Mesenchymal stem cell (in vitro differentiated cells and primary cell): ENCODE measurements around the gene CYB5R3.

Experiments
- DNase-seq: peaks from one replicate; pipeline ENCODE4 v3.0.0-alpha.2; 2013
- H2AFZ ChIP-seq: one replicate; pipeline ENCODE4 v1.6.1; 2013; ENCODE audit warnings: low read depth, mild to moderate bottlenecking, control low read depth, inconsistent platforms, low read length, moderate library complexity
- H2AK5ac ChIP-seq: 2 replicates; pipeline ENCODE4 v1.6.1; 2013; ENCODE audit warnings: low read length, moderate library complexity, mild to moderate bottlenecking, inconsistent platforms; ENCODE audit not compliant: severe bottlenecking
- H2BK120ac ChIP-seq: one replicate; pipeline ENCODE4 v1.6.1; 2013; ENCODE audit warnings: low read depth, mild to moderate bottlenecking, inconsistent platforms, low read length, moderate library complexity
- H2BK12ac ChIP-seq, 2 experiments: one replicate each; pipeline ENCODE4 v1.6.1; 2013; ENCODE audit warnings: inconsistent platforms in 2 of 2, low read length in 2 of 2, mild to moderate bottlenecking in 2 of 2, moderate library complexity in 2 of 2, control low read depth in 1 of 2
- H2BK15ac ChIP-seq: one replicate; pipeline ENCODE4 v1.6.1; 2013; ENCODE audit warnings: mild to moderate bottlenecking, low read depth, inconsistent platforms; ENCODE audit not compliant: poor library complexity, severe bottlenecking
- H2BK5ac ChIP-seq: 2 replicates; pipeline ENCODE4 v1.6.1; 2013; ENCODE audit warnings: low read depth, mild to moderate bottlenecking, low read length, control low read depth, inconsistent platforms; ENCODE audit not compliant: poor library complexity, severe bottlenecking
- H3K14ac ChIP-seq, 2 experiments: one replicate each; pipeline ENCODE4 v1.6.1; 2013; ENCODE audit warnings: inconsistent platforms in 2 of 2, low read length in 2 of 2, control low read depth in 1 of 2, mild to moderate bottlenecking in 1 of 2, moderate library complexity in 1 of 2
- H3K18ac ChIP-seq, 2 experiments: one replicate each; pipeline ENCODE4 v1.6.1; 2013; ENCODE audit warnings: inconsistent platforms in 2 of 2, low read length in 2 of 2, control low read depth in 1 of 2, low read depth in 1 of 2, mild to moderate bottlenecking in 1 of 2
- H3K23ac ChIP-seq, 2 experiments: one replicate each; pipeline ENCODE4 v1.6.1; 2013; ENCODE audit warnings: inconsistent platforms in 2 of 2, low read length in 2 of 2, mild to moderate bottlenecking in 2 of 2, moderate library complexity in 2 of 2, control low read depth in 1 of 2
- H3K27ac ChIP-seq: 2 replicates; pipeline ENCODE4 v1.5.1; 2013; ENCODE audit warnings: mild to moderate bottlenecking, moderate library complexity, low read length, control low read depth, inconsistent platforms; ENCODE audit not compliant: poor library complexity, severe bottlenecking
- H3K27me3 ChIP-seq, 2 experiments: 2 replicates each; pipeline versions ENCODE4 v1.6.1 to v1.7.0; 2013; ENCODE audit warnings: low read length in 2 of 2, mild to moderate bottlenecking in 2 of 2, moderate library complexity in 2 of 2, control low read depth in 1 of 2, inconsistent platforms in 1 of 2; ENCODE audit not compliant: control insufficient read depth in 1 of 2, insufficient read depth in 1 of 2
- H3K36me3 ChIP-seq, 2 experiments: 2 replicates each; pipeline versions ENCODE4 v1.6.1 to v1.7.0; 2013; ENCODE audit warnings: low read length in 2 of 2, control low read depth in 1 of 2, inconsistent platforms in 1 of 2, low read depth in 1 of 2, mild to moderate bottlenecking in 1 of 2; ENCODE audit not compliant: insufficient read depth in 2 of 2, control insufficient read depth in 1 of 2
- H3K4ac ChIP-seq, 2 experiments: one replicate each; pipeline ENCODE4 v1.6.1; 2013; ENCODE audit warnings: inconsistent platforms in 2 of 2, low read length in 2 of 2, mild to moderate bottlenecking in 2 of 2, moderate library complexity in 2 of 2, control low read depth in 1 of 2, low read depth in 1 of 2
- H3K4me1 ChIP-seq: 2 replicates; pipeline ENCODE4 v1.6.1; 2013; ENCODE audit warnings: low read depth, low read length, control low read depth; ENCODE audit not compliant: control insufficient read depth, insufficient read depth
- H3K4me2 ChIP-seq: 2 replicates; pipeline ENCODE4 v1.6.1; 2013; ENCODE audit warnings: low read length, mild to moderate bottlenecking, inconsistent platforms; ENCODE audit not compliant: poor library complexity, severe bottlenecking
- H3K4me3 ChIP-seq, 2 experiments: 2 replicates each; pipeline versions ENCODE4 v1.5.1 to v1.7.0; 2013; ENCODE audit warnings: low read length in 2 of 2, mild to moderate bottlenecking in 2 of 2, control low read depth in 1 of 2, low read depth in 1 of 2; ENCODE audit not compliant: insufficient read depth in 1 of 2
- H3K79me1 ChIP-seq: replicated peaks from 2 replicates; pipeline ENCODE4 v1.6.1; 2013; ENCODE audit warnings: mild to moderate bottlenecking, control low read depth, low read length, inconsistent platforms; ENCODE audit not compliant: poor library complexity, severe bottlenecking
- H3K9ac ChIP-seq: 2 replicates; pipeline ENCODE4 v1.7.0; 2013; ENCODE audit warnings: mild to moderate bottlenecking, low read length, moderate library complexity
- H3K9me3 ChIP-seq: 2 replicates; pipeline ENCODE4 v1.7.0; 2013; ENCODE audit warnings: mild to moderate bottlenecking, low read length; ENCODE audit not compliant: control insufficient read depth
- H4K8ac ChIP-seq: one replicate; pipeline ENCODE4 v1.6.1; 2013; ENCODE audit warnings: inconsistent platforms, mild to moderate bottlenecking, low read length, moderate library complexity
- H4K91ac ChIP-seq: one replicate; pipeline ENCODE4 v1.6.1; 2013; ENCODE audit warnings: mild to moderate bottlenecking, low read length, inconsistent platforms
- WGBS: methylation state at CpG from one replicate; pipeline ENCODE4 v1.1.7; 2013; ENCODE audit warnings: mixed read lengths; 5-methylcytosine and 5-hydroxymethylcytosine counted together

CYB5R3 gene

DNA sequence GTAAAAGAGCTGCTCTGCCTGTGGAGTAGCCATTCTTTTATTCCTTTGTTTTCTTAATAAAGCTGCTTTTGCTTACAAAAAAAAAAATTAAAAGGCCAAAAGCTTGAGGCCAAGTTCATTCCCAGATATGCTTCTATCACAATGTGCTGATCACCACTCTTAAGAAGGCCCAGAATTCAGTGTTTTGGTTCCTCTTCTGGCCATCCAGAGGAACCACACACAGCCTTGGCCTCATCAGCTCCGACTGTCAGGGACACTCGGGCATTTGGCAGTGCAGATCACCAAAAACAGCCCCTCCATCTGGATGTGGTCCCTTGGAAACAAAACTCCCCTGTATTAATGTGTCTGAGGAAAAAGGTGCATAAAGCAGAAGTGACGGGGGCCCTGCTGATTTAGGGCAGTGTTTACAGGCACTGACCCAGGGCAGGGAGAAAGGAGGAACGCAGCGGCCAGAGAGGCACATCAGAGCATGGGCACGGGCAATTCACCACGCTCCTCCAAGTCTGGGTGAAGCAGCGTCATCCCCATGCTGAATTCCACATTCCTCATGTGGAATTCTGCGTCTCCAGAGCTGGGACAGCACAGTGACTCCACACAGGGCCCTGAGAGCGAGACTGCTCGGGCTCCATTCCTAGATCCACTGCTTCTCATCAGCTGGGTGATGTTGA, 52.2 kb downstream of the CYB5R3 start:
- Histone ChIP-seq H3K79me1 (peaks cover 28% of the 10 kb centered on the region), H4K8ac (no peak overlapping the region), H3K9me3 (no peaks in the 10 kb centered on the region), H3K23ac (no peak overlapping the region), H2AFZ (no peak overlapping the region), H3K27ac (no peak overlapping the region), H3K4ac (no peak overlapping the region), H3K9ac (peak overlapping the region; percentile 30), H2BK12ac (peak overlapping the region in 1 of 2 experiments; percentile 8), H2BK5ac (no peak overlapping the region), H3K4me1 (peaks cover 16% of the 10 kb centered on the region), H3K36me3 (peaks cover 70 to 85% of the 10 kb centered on the region in 2 experiments), H2BK15ac (no peak overlapping the region), H2BK120ac (no peak overlapping the region), H4K91ac (peak overlapping the region; percentile 22), H3K27me3 (no peaks in the 10 kb centered on the region), H2AK5ac (no peak overlapping the region), H3K18ac (no peak overlapping the region), H3K14ac (no peak overlapping the region), H3K4me3 (no peak overlapping the region), H3K4me2 (no peak overlapping the region)
- WGBS = 98% methylated on average over 11 of the region's 11 CpGs
- DNase-seq = no peak

- H3K23ac ChIP-seq = no peak overlapping the region
- no peak overlapping the region for H2AFZ ChIP-seq
- peaks cover 29% of the 10 kb centered on the region for H3K79me1 ChIP-seq
- no peak overlapping the region for H2BK15ac ChIP-seq
- H3K36me3 ChIP-seq = peaks cover 70 to 87% of the 10 kb centered on the region in 2 experiments
- no peak overlapping the region for H4K91ac ChIP-seq
- H3K18ac ChIP-seq = no peak overlapping the region
- H3K9me3 ChIP-seq = no peaks in the 10 kb centered on the region
- H3K27me3 ChIP-seq = no peaks in the 10 kb centered on the region
- no peak overlapping the region for H3K4me2 ChIP-seq
- peak; percentile 42 for DNase-seq
- H2BK120ac ChIP-seq = no peak overlapping the region
- no peak overlapping the region for H3K4me3 ChIP-seq
- peaks cover 16% of the 10 kb centered on the region for H3K4me1 ChIP-seq
- H2AK5ac ChIP-seq = no peak overlapping the region
- no peak overlapping the region for H3K4ac ChIP-seq
- no peak overlapping the region for H2BK5ac ChIP-seq
- WGBS = 74% methylated on average over 3 of the region's 5 CpGs
- H2BK12ac ChIP-seq = no peak overlapping the region
- peak overlapping the region; percentile 30 for H3K9ac ChIP-seq
- no peak overlapping the region for H3K27ac ChIP-seq
- H3K14ac ChIP-seq = no peak overlapping the region
- H4K8ac ChIP-seq = no peak overlapping the region
Observed at GRCh38 chr22:42596336-42596735, 52.9 kb downstream of the CYB5R3 start.

- no peak overlapping the region for H4K91ac ChIP-seq
- peak; percentile 85 for DNase-seq
- H3K4ac ChIP-seq = no peak overlapping the region
- H3K4me3 ChIP-seq = no peak overlapping the region
- no peak overlapping the region for H2BK15ac ChIP-seq
- H3K9ac ChIP-seq = no peak overlapping the region
- WGBS = 72% methylated on average over 3 of the region's 3 CpGs
- H2AK5ac ChIP-seq = no peak overlapping the region
- H3K4me1 ChIP-seq = peaks cover 16% of the 10 kb centered on the region
- H2BK12ac ChIP-seq = no peak overlapping the region
- no peak overlapping the region for H3K18ac ChIP-seq
- no peak overlapping the region for H3K14ac ChIP-seq
- H4K8ac ChIP-seq = no peak overlapping the region
- no peak overlapping the region for H3K23ac ChIP-seq
- H2BK5ac ChIP-seq = no peak overlapping the region
- H3K9me3 ChIP-seq = no peaks in the 10 kb centered on the region
- H2BK120ac ChIP-seq = no peak overlapping the region
- H3K4me2 ChIP-seq = no peak overlapping the region
- H3K27me3 ChIP-seq = no peaks in the 10 kb centered on the region
- H3K27ac ChIP-seq = no peak overlapping the region
- no peak overlapping the region for H2AFZ ChIP-seq
- H3K36me3 ChIP-seq = peaks cover 66 to 90% of the 10 kb centered on the region in 2 experiments
- peaks cover 26% of the 10 kb centered on the region for H3K79me1 ChIP-seq
Observed at GRCh38 chr22:42595434-42595833, 53.8 kb downstream of the CYB5R3 start.

DNA sequence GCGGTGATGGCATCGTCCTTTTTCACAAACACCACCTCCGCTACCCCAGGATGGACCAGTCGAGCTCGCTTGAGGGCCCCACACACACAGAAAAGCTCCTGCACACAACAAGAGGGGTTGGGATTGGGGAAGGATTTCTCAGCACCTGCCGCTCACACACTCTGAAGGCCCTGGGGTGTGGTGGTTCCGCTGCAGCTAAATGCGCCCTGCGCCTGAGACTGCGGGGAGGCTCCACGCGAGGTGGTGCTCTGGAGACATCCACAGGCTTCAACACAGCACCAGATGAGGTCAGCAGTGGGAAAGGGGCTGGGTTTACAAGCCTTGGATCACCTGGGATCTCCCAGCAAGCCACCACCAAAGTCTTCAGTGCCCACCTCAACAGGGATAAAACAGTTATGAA, 57.2 kb downstream of the CYB5R3 start:
- Histone ChIP-seq H3K4me3 (no peak overlapping the region), H3K9me3 (no peaks in the 10 kb centered on the region), H2BK120ac (no peak overlapping the region), H4K8ac (no peak overlapping the region), H2AFZ (no peak overlapping the region), H3K18ac (no peak overlapping the region), H3K4ac (no peak overlapping the region), H3K9ac (no peak overlapping the region), H3K4me1 (peaks cover under 1% of the 10 kb centered on the region), H2BK5ac (no peak overlapping the region), H3K36me3 (peaks cover 65 to 92% of the 10 kb centered on the region in 2 experiments), H3K27ac (no peak overlapping the region), H4K91ac (no peak overlapping the region), H3K27me3 (no peaks in the 10 kb centered on the region), H2BK12ac (no peak overlapping the region), H3K23ac (no peak overlapping the region), H2AK5ac (no peak overlapping the region), H3K79me1 (peaks cover 33% of the 10 kb centered on the region), H3K4me2 (no peak overlapping the region), H2BK15ac (no peak overlapping the region), H3K14ac (no peak overlapping the region)
- 94% methylated on average over 12 of the region's 12 CpGs for WGBS
- no peak for DNase-seq
